AG04450 (cell line): Measurements from ENCODE around the gene SSBP4. TPM values are rescaled to one million over a fixed set of nuclear protein-coding genes. Genes with fewer than 3 reads are reported as not detected.

Experiments
- CTCF ChIA-PET: fragments of 300-600, 350-600 bp; formaldehyde crosslinking; extraction: SDS; loops from one replicate; lab custom pipeline; 2022; ENCODE audit warnings: antibody characterized with exemption, inconsistent platforms; lab: Charles Lee
- POLR2A ChIA-PET: fragments of 350-600 bp; formaldehyde crosslinking; extraction: SDS; loops from one replicate; lab custom pipeline; 2021; ENCODE audit warnings: antibody characterized with exemption, inconsistent platforms; lab: Yijun Ruan, JAX
- DNase-seq: peaks from one replicate; pipeline ENCODE4 v3.0.0-alpha.2; 2011; ENCODE audit warnings: low read depth, low spot score
- H3K27ac ChIP-seq: one replicate; pipeline ENCODE4 v1.5.1; 2012; ENCODE audit warnings: low read depth, low read length, control low read depth
- H3K27me3 ChIP-seq: one replicate; pipeline ENCODE4 v1.6.0; 2012; ENCODE audit warnings: low read length; ENCODE audit not compliant: control insufficient read depth, insufficient read depth
- H3K4me3 ChIP-seq: 2 replicates; pipeline ENCODE4 v1.5.1; 2011; ENCODE audit warnings: mild to moderate bottlenecking, low read depth, low read length, control low read depth
- H3K9me3 ChIP-seq: 2 replicates; pipeline ENCODE4 v1.5.1; 2012; ENCODE audit warnings: low read length; ENCODE audit not compliant: control insufficient read depth, insufficient read depth
- polyA plus RNA-seq: library from polyadenylated mRNA; depleted of rRNA; stranded (reverse); fragments of >200 nt; gene quantifications from 2 replicates; pipeline ENCODE4 v1.2.3, GENCODE V29; 2011
- TF ChIP-seq, protein P1 (sequence below): IDR thresholded peaks from 2 replicates; pipeline ENCODE4 v1.5.1; 2011; ENCODE audit warnings: low read depth, low read length, control low read depth, inconsistent platforms

The SSBP4 gene
- polyA plus RNA-seq, 1 experiment = 9.4 TPM

DNA sequence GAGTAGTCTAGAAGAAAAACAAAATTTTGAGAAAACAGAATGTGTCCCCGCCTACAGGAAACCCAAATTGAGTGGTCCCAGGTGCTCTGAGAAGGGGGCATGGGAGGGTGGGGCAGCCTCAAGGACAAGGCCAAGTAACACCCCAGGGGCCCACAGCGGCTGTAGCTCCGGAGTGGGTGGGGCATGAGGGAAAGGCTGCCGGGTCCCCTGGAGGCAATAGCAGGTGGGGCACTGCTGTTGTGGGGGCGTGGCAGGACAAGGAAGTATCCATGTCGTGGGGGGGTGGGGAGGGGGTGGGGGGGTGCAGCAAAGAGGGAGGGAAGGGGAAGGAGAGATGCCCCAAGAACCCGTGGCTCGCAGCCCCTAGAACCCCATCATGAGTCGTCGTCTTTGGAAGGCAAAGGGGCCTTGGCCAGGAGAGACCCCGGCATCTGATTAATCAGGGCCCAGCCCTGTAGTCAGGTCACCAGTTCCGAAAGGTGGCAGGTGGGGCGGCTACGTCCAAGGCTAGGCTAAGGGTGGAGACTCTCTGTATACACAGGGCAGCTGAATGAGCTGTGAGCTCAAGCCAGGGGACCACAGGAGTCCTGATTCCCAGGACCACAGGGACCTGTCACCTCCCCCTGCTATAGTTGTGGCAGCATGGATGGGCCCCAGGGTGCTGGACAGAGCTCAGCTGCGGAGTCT lies 26.2 kb downstream of the SSBP4 start:
- H3K4me3 ChIP-seq = no peak overlapping the region
- TF ChIP-seq, protein P1, sequence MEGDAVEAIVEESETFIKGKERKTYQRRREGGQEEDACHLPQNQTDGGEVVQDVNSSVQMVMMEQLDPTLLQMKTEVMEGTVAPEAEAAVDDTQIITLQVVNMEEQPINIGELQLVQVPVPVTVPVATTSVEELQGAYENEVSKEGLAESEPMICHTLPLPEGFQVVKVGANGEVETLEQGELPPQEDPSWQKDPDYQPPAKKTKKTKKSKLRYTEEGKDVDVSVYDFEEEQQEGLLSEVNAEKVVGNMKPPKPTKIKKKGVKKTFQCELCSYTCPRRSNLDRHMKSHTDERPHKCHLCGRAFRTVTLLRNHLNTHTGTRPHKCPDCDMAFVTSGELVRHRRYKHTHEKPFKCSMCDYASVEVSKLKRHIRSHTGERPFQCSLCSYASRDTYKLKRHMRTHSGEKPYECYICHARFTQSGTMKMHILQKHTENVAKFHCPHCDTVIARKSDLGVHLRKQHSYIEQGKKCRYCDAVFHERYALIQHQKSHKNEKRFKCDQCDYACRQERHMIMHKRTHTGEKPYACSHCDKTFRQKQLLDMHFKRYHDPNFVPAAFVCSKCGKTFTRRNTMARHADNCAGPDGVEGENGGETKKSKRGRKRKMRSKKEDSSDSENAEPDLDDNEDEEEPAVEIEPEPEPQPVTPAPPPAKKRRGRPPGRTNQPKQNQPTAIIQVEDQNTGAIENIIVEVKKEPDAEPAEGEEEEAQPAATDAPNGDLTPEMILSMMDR = no peak
- H3K27me3 ChIP-seq = no peaks in the 10 kb centered on the region
- ChIA-PET POLR2A (no interaction called here), CTCF (no interaction called here)
- no peak for DNase-seq
- no peak overlapping the region for H3K27ac ChIP-seq
- no peaks in the 10 kb centered on the region; the same call in 1 of the 2 replicates for H3K9me3 ChIP-seq

DNA sequence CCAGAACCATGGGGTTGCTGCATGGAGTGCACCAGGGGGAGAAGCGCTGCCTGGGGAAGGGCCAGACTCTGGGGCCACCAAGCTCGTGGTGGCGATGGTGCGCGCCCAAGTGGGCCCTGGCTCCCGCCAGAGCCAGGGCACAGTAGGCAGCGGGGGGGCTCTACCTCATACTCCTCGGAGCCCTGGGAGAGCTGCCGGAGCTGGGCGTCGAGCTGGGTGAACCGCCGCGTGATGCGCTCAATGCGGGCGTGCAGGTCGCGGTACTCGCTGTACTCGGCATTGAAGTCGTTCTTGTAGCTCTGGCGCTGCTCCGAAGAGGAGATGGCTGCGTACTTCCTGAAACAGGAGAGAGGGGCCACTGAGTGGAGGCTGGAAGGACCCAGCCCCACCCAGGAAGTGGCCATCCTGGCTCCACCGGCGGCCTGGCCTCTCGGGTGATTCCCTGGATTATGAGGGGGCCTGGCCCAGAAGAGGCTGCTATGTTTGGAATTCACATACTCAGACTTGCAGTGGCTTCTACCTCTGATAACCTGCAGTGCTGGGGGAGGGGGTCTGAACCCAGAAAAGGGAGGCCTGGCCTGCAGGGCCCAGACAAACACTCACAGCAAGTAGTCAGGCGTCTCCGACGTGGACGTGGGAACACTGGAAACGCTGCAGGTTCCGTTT lies 27.1 kb downstream of the SSBP4 start:
- Histone ChIP-seq H3K27ac (no peak overlapping the region), H3K9me3 (no peaks in the 10 kb centered on the region; the same call in 1 of the 2 replicates), H3K4me3 (no peak overlapping the region), H3K27me3 (no peaks in the 10 kb centered on the region)
- DNase-seq = no peak
- TF ChIP-seq, protein P1 = no peak
- ChIA-PET POLR2A (no interaction called here), CTCF (no interaction called here)

DNA sequence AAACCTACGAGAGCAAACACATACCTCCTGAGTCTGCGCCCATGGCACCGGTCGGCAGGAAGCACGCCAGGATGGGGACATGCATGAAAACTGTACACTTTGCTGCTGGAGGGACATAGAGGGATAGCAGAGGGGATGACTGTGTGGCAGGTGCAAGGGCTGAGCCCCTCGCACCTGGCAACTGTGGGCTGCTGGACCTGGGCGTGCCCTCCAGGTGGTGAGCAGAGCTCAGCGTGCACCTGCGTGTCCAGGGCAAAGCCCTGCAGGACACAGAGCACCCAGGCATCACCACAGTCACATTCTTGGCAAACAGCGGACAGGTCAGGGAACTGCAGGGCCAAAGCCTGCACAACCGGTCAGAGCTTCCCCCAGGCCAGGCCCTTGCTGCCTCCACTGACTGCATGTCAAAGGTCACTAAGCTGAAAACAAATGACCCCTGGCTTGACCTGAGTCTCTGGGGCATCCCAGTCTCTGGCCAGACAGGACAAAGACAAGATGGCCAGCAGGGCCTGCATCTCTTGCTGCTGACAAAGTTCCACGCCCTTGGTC lies 27.7 kb downstream of the SSBP4 start:
- TF ChIP-seq, protein P1 = no peak
- POLR2A ChIA-PET = no interaction called here

DNA sequence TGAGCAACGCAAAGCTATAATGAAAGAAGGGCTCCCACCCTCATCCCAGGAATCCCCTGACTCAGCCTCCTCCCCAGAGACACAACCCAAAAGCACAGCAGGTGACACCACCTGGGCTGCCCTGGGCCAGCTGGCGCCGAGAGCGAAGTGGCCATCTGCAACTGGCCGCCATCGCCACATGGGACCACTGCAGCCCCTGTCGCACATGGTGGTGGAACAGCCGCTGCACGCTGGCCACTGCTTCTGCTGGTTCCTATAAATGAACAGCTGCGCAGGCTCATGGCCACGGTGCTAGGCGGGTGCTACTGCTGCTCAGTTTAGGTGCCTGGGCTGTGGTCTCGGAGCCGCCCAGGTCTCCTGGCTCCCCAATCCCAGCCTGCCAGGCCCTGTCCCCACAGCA lies 30.4 kb downstream of the SSBP4 start:
- Histone ChIP-seq H3K4me3 (no peak overlapping the region), H3K27me3 (no peaks in the 10 kb centered on the region), H3K9me3 (no peaks in the 10 kb centered on the region), H3K27ac (no peak overlapping the region)
- ChIA-PET CTCF (interaction anchor here (1.2 to 1.7 kb wide), 4 partner anchors 18 to 146 kb away, joined by 3 to 5 read pairs (median 4); partner anchors contain the start of gene REX1BD), POLR2A (interaction anchor here (0.5 to 0.6 kb wide), 2 partner anchors 160 to 359 kb away, joined by 3 to 7 read pairs; no protein-coding TSS in a partner anchor)
- TF ChIP-seq, protein P1 = no peak
- no peak for DNase-seq

More for the DNA sequence above, 27.7 kb downstream of the SSBP4 start:
- CTCF ChIA-PET = no interaction called here
- no peak overlapping the region for H3K4me3 ChIP-seq
- no peaks in the 10 kb centered on the region; the same call in 1 of the 2 replicates for H3K9me3 ChIP-seq
- no peaks in the 10 kb centered on the region for H3K27me3 ChIP-seq
- no peak overlapping the region for H3K27ac ChIP-seq
- no peak for DNase-seq
